HG03175 (cell line): Measurements from ENCODE around the gene HOXA13.

Experiments
- ATAC-seq: cut with Tn5 transposase; IDR thresholded peaks from one replicate; pipeline ENCODE4 v1.9.1; 2021; ENCODE audit warnings: mild to moderate bottlenecking, moderate library complexity; ENCODE audit not compliant: unreplicated experiment

Gene HOXA13

DNA sequence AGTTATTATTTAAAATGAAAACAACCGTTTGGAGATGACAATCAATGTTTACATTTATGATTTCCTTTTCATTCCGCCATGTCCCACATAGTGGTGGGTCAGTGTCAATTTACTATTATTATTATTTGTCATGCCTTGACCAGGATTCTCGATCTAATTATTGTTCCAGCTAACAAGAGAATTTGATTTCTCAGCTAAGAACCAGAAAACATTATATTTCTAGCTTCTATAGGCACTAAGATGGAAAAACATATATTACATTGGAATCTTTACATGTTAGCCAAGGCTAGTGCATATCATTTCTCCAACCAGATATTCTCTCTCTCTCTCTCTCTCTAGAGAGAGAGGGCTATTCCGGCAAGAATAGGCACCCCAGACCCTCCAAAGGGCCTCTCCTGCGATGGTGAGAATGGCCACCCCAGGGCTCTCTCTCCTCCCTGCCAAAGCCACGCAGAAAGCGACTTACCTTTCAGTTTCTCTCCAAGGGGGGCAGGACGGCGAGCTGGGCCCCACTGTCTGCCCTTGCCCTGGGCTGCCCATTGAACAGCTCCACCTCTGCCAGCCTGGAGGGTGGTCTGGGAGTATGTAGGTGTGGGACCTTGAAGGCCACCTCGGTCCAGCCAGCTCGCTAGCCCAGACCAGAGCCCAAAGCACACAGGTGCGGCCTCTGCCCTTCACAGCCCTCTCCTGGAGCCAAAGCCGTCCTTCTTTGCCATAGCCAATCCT, 49.9 kb downstream of the HOXA13 start:
- ATAC-seq, result no peak

DNA sequence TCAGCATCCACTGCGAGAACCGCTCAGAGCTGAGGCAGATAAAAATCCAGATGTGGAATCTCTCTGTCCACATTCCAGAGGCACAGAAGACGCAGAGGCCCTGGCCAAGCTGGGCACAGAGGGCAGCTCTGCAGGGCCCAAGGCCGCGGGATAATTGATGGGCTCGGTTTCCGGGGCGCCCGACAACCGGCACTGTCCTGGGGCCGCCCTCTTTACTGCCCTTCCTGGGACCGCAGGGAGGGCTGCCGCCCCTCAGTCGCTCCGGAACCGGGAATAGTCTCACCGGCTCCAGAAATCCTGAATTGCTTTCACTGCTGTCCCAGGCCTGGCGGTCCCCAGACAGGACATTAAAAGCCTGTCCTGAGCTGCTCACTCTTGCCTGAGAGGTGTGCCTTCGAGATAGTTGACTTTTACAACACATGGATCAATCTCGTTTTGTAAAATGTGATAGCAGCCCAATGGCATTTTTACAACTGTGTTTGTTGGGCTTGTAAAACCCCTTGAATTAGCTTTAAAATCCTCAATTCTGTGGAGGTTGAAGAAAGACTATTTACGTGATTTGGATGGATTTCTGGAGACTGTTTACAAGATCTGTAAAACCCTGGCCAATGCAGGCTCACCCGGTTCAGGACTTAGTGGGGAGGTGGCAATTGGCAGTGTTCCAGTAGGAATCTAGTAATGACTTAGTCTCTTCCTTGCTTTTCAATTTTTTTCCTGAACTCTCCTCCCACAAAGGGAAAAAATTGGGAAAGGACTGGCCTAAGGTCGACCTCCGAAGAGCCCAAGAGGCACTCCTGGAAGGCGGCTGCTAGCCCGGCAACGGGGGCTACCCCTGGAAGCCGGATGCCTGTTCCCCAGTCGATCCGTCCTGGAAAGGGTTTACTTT, 50.9 kb downstream of the HOXA13 start:
- no peak for ATAC-seq

DNA sequence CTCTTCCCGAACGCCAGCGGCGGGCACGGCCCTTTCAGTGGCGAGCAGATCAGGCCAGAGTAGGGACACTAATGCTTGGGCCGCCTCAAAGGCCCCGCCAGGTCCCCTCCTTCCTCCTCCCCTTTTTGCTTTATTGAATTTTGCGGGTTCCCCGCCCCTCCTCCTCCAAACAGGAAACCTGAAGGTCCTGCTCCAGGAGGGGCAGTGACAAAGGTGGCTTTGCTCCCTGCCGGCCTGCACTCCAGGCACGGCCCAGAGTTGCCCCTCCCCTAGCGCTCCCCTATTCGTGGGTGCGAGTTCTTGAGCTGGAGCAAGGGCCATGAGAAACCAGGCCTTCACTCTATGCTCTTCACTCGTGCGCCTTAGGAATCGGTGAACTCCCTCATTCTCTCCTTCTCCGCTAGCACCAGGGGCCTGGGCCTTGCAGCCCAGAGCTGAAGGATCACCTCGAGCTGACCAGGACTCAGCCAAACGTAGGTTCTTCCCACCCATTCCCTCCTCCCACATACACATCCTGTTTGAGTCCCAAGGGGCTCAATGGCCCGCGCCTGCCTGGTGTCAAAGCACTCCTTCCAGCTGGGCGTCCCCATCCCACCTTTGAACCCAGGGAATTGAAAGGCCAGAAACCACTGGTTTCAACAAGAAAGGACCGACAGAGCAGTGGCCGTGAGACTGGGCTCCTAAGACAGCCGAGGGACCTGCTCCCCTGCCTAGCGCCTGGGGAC, 51.7 kb downstream of the HOXA13 start:
- no peak for ATAC-seq

DNA sequence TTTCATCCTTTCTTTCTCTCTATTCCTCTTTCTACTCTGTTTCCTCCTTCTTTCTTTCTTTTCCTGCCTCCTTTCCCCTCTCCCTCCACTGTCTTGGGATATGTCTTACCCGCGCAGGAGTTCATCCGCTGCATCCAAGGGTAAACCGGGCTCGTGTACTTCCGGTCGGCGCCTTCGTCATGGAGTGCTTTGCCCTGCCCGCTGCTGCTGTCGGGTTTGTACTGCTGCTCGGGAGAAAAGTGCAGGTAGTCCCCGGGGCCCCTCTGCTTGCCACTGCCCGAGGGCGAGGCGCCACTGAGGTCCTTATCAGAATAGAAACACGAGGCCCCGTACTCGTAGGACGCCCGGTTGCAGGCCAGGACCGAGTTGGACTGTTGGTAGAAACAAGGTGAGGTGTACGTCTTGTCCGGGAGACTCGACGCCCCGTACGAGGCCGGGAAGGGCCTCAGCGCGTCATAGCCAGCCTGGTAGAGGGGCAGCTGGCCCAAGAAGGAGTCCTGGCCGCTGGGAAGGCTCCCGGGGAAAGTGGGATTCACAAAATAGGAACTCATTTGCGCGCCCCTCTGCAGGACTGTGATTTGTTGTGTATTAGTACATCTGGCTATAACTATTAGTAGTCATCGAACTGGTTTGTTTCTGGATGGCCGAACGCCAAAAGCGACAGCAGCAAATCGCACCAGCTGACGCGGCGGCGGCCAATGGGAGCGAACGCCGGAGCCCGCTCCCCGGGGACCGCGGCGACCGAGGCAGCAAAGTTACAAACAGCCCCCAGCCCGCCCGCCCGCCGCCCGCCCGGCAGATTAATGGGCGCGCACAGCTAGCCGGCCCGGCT, 52.5 kb downstream of the HOXA13 start, which contains the start of gene HOXA6:
Gene HOXA6 (minus strand): TSS at position 576 of the 832 bp plus-strand sequence. CDS start 25 bp downstream, at position 551.
- no peak for ATAC-seq

DNA sequence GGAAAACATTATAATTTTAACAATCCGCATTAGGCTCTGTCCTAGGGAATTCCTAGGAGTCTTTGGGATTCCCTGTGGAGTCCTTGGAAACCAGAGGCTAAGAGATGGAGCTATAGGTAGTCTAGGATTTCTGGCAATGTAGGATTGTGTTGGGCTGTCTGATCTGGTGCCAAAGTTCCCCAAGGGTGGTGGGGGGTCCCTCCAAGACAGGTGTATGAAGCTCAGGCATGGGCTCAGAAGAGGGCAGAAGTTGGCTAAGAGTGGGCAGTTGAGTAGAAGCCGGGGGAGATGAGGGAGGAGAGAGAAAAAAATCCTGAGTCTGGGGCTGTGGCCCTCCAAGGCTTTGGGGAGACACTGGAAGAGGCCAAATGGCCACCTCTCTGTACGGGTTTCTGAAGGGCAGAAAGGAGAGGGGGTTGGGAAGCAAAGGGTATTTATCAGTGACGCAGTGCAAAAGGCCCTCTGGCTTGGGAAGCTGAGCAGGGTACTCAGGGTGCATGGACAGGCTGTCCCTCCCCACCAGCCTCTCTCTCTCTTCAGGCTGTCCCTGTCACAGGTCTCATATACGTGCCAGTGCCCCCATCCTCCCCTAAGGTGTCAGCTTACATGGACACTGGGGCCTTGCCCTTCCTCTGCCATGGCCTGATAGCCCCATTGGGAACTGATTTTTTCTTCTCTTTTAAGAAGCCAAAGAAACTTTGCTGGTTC, 53.2 kb downstream of the HOXA13 start:
- ATAC-seq, result no peak

DNA sequence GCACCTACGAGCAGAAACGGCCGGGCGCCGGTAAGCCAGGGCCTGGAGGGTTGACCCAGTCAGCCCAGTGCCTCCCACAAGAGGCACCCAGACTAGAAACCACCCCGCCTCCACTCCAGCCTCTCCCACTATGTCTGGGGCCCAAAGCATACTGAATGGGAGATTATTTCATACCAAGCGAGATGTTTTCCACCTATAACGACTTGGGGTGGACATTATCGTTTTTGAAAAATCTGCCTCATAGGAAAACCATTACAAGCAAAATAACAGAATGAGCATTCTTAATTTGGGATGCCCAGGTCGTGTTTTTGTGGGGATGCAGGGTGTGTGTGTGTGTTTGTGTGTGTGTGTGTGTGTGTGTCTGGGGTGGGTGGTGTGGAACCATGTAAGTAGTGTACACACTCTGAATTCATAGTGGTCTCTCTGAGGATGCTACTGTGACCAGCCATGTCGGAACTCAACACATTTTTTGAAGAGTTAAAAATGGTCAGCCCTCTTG, 53.9 kb downstream of the HOXA13 start:
- ATAC-seq, result no peak

DNA sequence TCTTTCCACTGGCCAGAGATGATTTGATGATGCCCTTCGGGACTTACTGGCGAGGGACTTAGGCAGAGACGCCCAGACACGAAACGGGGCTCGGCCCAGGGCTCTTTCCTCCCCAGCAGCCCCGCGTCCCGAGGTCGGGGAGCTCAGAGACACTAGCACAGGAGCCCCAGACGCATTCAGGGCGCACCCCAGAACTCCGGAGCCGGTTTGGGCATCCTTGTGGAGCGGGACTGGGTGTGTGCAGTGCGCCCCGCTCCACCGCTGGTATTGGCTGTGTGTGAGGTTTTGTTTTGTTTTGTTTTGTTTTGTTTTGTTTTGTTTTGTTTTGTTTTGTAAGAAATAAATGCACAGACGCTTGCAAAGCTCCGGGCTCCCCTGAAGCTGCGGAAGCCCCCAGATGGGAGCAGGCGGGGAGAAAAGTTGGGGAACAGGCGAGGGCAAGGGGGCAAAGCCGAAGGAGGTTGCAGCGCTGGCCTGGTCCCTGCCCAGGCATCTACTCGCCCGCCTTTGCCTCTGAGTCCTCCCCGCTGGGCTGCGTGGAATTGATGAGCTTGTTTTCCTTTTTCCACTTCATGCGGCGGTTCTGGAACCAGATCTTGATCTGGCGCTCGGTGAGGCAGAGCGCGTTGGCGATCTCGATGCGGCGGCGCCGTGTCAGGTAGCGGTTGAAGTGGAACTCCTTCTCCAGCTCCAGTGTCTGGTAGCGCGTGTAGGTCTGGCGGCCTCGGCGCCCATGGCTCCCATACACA, 54.6 kb downstream of the HOXA13 start:
- ATAC-seq, result no peak

DNA sequence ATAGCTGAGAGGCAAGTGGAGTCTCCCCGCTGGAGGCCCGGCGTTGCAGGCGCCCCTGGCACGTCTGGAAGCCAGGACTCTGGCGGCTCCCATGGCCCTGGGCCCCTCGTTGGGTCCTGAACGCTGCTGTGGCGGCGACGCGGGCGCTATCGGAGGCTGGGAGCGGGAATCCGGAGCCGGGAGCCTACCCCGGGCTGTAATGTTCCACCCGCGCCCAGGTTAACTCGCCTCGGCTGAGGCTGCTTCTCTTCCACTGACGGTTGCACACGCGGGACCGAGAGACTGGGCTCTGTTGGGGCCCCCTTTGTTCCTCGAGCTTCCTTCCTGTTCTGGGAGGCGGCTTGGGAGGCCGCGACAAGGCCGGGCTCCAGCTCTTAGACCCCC, 55.1 kb downstream of the HOXA13 start:
- no peak for ATAC-seq
